ENCODE measurements around the gene USP28.

The USP28 gene

GRCh38 chr11:113867843-113868503 lies 7.4 kb downstream of the USP28 start:
- DNase-seq, result no peak
- Histone ChIP-seq H3K4me3 (ENCODE audit: low read depth, low read length) (no peak overlapping the region), H3K36me3 (peaks cover 21% of the 10 kb centered on the region), H3K9me3 (ENCODE audit: severe bottlenecking) (no peaks in the 10 kb centered on the region), H3K27ac (no peak overlapping the region), H3K27me3 (ENCODE audit: insufficient read depth, low read depth, severe bottlenecking) (no peaks in the 10 kb centered on the region)
- no peak for TF ChIP-seq CTCF (IDR thresholded peaks at IDR 0.05; ENCODE audit: low read depth, low read length)

GRCh38 chr11:113865873-113866272 lies 9.5 kb downstream of the USP28 start:
- Histone ChIP-seq H3K27ac (no peak overlapping the region), H3K4me3 (ENCODE audit: low read depth, low read length) (no peak overlapping the region), H3K9me3 (ENCODE audit: severe bottlenecking) (no peaks in the 10 kb centered on the region), H3K36me3 (peaks cover 20% of the 10 kb centered on the region), H3K27me3 (ENCODE audit: insufficient read depth, low read depth, severe bottlenecking) (no peaks in the 10 kb centered on the region)
- TF ChIP-seq CTCF (IDR thresholded peaks at IDR 0.05; ENCODE audit: low read depth, low read length), result no peak
- DNase-seq, result no peak

GRCh38 chr11:113864410-113864809 lies 11.0 kb downstream of the USP28 start:
- no peak for TF ChIP-seq CTCF (IDR thresholded peaks at IDR 0.05; ENCODE audit: low read depth, low read length)
- no peak overlapping the region for H3K4me3 ChIP-seq (ENCODE audit: low read depth, low read length)
- no peaks in the 10 kb centered on the region for H3K9me3 ChIP-seq (ENCODE audit: severe bottlenecking)
- no peaks in the 10 kb centered on the region for H3K27me3 ChIP-seq (ENCODE audit: insufficient read depth, low read depth, severe bottlenecking)
- H3K36me3 ChIP-seq, result peaks cover 16% of the 10 kb centered on the region
- no peak overlapping the region for H3K27ac ChIP-seq
- no peak for DNase-seq

- H3K4me3 ChIP-seq (ENCODE audit: low read depth, low read length), result no peak overlapping the region
Observed at GRCh38 chr11:113862435-113862834, 12.9 kb downstream of the USP28 start.

GRCh38 chr11:113859665-113860064 lies 15.7 kb downstream of the USP28 start:
- Histone ChIP-seq H3K4me3 (ENCODE audit: low read depth, low read length) (no peak overlapping the region), H3K9me3 (ENCODE audit: severe bottlenecking) (no peaks in the 10 kb centered on the region), H3K27me3 (ENCODE audit: insufficient read depth, low read depth, severe bottlenecking) (no peaks in the 10 kb centered on the region), H3K27ac (no peak overlapping the region), H3K36me3 (no peaks in the 10 kb centered on the region)
- TF ChIP-seq CTCF (IDR thresholded peaks at IDR 0.05; ENCODE audit: low read depth, low read length), result no peak
- no peak for DNase-seq

More at GRCh38 chr11:113862435-113862834, 12.9 kb downstream of the USP28 start:
- no peaks in the 10 kb centered on the region for H3K27me3 ChIP-seq (ENCODE audit: insufficient read depth, low read depth, severe bottlenecking)
- no peaks in the 10 kb centered on the region for H3K9me3 ChIP-seq (ENCODE audit: severe bottlenecking)
- no peak for TF ChIP-seq CTCF (IDR thresholded peaks at IDR 0.05; ENCODE audit: low read depth, low read length)
- no peak for DNase-seq
- peaks cover 6% of the 10 kb centered on the region; the same call in 1 of the 2 replicates for H3K36me3 ChIP-seq
- no peak overlapping the region for H3K27ac ChIP-seq

Data from WERI-Rb-1 (cell line).